Measurements from ENCODE around the gene GALNTL6. TPM values are rescaled to one million over a fixed set of nuclear protein-coding genes. Genes with fewer than 3 reads are reported as not detected.

GALNTL6 gene
- total RNA-seq, 1 donor from 2014 or later = not detected

DNA sequence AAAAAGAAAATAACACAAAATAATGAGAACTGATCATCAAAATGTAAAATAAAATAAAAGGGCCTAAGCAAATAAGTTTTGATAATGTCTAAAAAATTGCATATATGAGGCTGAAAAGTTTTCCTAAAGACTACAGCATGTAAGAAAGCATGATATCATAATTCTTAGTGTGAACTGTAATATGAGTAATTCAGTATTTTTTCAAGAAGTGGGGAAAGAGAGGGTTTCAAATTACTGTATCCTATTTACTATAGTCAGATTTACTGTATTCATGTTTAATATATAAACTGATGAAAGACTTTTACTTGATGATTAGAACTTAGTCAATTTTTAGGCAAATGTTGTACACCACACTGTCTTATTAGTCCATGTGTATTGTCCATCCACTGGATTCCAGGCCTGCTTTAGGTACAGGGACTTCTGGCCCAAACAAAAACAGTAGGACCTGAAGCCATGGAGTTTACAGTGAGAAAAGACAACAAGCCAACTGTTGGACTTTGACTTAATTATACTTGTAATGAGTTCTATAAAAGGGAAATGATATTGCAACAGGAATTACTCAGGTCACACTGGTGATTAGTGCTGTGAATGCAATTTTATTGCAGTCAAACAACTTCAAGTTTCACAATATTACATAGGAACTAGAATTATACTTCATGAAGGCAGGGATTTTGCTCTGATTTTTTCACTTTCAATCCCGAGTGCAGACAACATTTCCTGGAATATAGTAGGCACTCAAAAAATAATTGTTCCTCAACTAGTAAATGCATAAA, 837.7 kb downstream of the GALNTL6 start:
- no peaks in the 10 kb centered on the region for H3K36me3 ChIP-seq
- TF ChIP-seq, protein P1, sequence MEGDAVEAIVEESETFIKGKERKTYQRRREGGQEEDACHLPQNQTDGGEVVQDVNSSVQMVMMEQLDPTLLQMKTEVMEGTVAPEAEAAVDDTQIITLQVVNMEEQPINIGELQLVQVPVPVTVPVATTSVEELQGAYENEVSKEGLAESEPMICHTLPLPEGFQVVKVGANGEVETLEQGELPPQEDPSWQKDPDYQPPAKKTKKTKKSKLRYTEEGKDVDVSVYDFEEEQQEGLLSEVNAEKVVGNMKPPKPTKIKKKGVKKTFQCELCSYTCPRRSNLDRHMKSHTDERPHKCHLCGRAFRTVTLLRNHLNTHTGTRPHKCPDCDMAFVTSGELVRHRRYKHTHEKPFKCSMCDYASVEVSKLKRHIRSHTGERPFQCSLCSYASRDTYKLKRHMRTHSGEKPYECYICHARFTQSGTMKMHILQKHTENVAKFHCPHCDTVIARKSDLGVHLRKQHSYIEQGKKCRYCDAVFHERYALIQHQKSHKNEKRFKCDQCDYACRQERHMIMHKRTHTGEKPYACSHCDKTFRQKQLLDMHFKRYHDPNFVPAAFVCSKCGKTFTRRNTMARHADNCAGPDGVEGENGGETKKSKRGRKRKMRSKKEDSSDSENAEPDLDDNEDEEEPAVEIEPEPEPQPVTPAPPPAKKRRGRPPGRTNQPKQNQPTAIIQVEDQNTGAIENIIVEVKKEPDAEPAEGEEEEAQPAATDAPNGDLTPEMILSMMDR (IDR thresholded peaks at IDR 0.05; ENCODE audit: borderline replicate concordance) = no peak

DNA sequence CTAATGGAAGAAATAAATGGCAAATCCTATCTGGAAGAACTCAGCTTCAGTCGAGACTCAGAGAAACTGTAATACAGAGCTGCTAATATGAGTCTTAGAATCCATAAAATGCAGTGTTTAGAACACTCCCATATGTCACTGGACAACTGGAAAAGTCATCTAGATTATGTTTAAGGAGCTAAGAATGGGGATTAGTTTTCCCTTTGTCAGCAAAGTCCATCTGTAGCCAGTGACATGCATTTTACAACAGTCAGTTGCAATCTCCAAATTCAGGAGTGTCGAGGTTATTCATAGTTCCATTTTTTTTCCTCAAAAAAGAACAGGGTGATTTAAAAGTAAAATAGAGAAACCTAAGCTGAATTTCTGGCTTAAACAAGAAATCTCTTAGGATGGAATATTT, 838.8 kb downstream of the GALNTL6 start:
- Histone ChIP-seq H3K9me3 (replicated peaks) (no peaks in the 10 kb centered on the region), H3K36me3 (no peaks in the 10 kb centered on the region), H3K4me3 (no peak overlapping the region), H3K4me1 (no peaks in the 10 kb centered on the region), H3K27me3 (ENCODE audit: low read depth) (no peaks in the 10 kb centered on the region), H3K27ac (replicated peaks) (no peak overlapping the region)
- DNase-seq = no peak
- TF ChIP-seq, protein P1 (IDR thresholded peaks at IDR 0.05; ENCODE audit: borderline replicate concordance) = no peak
- intact Hi-C loops (cut with micrococcal nuclease) = no loop called here

More for the DNA sequence above, 837.7 kb downstream of the GALNTL6 start:
- Histone ChIP-seq H3K4me3 (no peak overlapping the region), H3K9me3 (replicated peaks) (no peaks in the 10 kb centered on the region), H3K27ac (replicated peaks) (no peak overlapping the region), H3K4me1 (no peaks in the 10 kb centered on the region), H3K27me3 (ENCODE audit: low read depth) (no peaks in the 10 kb centered on the region)
- DNase-seq = no peak
- intact Hi-C loops (cut with micrococcal nuclease) = no loop called here

DNA sequence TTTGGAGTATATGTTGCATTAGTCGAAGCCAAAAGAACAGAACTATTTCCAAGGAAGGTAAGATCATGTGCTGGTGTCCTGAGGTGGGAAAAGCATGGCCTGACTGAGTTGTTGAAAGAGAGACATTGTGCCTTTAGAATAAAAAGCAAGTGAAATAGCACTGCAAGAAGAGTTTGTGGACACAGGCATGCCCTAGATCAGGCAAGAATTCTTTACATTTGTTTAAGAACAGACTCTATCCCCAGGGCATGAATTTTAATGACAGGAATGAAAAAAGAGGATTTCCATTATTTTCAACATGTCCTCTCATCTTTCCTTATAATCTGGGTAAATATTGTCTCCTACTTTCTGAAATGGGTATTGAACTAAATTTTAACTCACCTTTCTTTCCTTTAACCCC, 839.2 kb downstream of the GALNTL6 start:
- no peak overlapping the region for H3K27ac ChIP-seq (replicated peaks)
- H3K4me3 ChIP-seq = no peak overlapping the region
- H3K4me1 ChIP-seq = no peaks in the 10 kb centered on the region
- no peaks in the 10 kb centered on the region for H3K9me3 ChIP-seq (replicated peaks)
- intact Hi-C loops (cut with micrococcal nuclease) = no loop called here
- DNase-seq = no peak
- no peaks in the 10 kb centered on the region for H3K27me3 ChIP-seq (ENCODE audit: low read depth)
- H3K36me3 ChIP-seq = no peaks in the 10 kb centered on the region
- TF ChIP-seq, protein P1 (IDR thresholded peaks at IDR 0.05; ENCODE audit: borderline replicate concordance) = no peak

DNA sequence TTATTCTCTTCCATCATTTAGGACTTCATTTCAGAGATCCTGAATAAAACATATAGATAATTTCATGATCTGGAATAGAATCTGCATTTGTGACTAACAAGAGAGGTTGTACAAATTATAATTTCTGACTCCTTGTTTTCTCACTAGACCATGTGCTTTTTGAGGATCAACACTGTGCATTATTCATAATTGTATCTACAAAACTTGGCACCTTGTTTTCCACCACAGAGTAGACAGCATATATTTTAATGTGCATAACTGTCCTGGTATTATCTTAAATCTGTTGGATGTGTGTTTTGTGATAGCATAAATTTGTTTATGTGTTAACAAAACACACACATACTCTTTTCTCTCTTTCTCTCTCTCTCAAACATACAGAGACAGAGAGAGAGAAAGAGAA, 840.5 kb downstream of the GALNTL6 start:
- no peak for DNase-seq
- intact Hi-C loops (cut with micrococcal nuclease) = no loop called here
- Histone ChIP-seq H3K4me3 (no peak overlapping the region), H3K9me3 (replicated peaks) (no peaks in the 10 kb centered on the region), H3K4me1 (no peaks in the 10 kb centered on the region), H3K36me3 (no peaks in the 10 kb centered on the region), H3K27me3 (ENCODE audit: low read depth) (no peaks in the 10 kb centered on the region), H3K27ac (replicated peaks) (no peak overlapping the region)
- TF ChIP-seq, protein P1 (IDR thresholded peaks at IDR 0.05; ENCODE audit: borderline replicate concordance) = no peak

DNA sequence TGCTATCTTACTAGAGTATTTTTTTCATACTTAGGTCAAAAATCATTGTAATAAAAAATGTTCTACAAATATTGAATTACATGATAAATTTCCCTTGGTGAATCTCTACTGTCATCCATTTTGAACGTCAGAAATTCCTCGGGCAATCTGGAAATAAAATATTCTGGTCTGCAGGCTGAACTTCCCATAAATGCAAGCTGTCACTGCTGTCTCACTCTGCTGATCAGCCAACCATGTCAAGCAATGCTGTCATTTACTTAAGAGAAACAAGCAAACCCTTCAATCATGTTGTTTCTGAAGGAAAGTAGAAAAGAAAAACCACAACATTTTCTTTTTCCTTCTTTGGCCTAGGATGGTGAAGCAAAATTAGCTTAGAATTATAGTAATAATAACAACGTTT, 841.3 kb downstream of the GALNTL6 start:
- DNase-seq = no peak
- Histone ChIP-seq H3K27ac (replicated peaks) (no peak overlapping the region), H3K9me3 (replicated peaks) (no peaks in the 10 kb centered on the region), H3K4me3 (no peak overlapping the region), H3K4me1 (no peaks in the 10 kb centered on the region), H3K27me3 (ENCODE audit: low read depth) (no peaks in the 10 kb centered on the region), H3K36me3 (no peaks in the 10 kb centered on the region)
- intact Hi-C loops (cut with micrococcal nuclease) = no loop called here
- TF ChIP-seq, protein P1 (IDR thresholded peaks at IDR 0.05; ENCODE audit: borderline replicate concordance) = no peak

Measured in left ventricle myocardium inferior (tissue), 1 donor.